ENCODE results near the gene SRPRB. TPM values are rescaled to one million over a fixed set of nuclear protein-coding genes. Genes with fewer than 3 reads are reported as not detected.

Gene SRPRB
- total RNA-seq, 1 experiment from 2014 or later, result 61.0 TPM

GRCh38 chr3:133781570-133781969 lies 24.0 kb upstream of the SRPRB start:
- no peaks in the 10 kb centered on the region for H3K9me2 ChIP-seq (ENCODE audit: insufficient read depth)
- no peak overlapping the region for H3K4me3 ChIP-seq (replicated peaks in 1 of 2; ENCODE audit: low read depth in 1 of 2, low read length in 2 of 2)
- H3K4me2 ChIP-seq (ENCODE audit: low read length), result no peak overlapping the region
- ChIA-PET CTCF (no interaction called here), POLR2A (no interaction called here), RAD21 (ENCODE audit: low non-redundant PET in 1 of 2, low total read pairs in 2 of 2, uncharacterized antibody in 2 of 2, unreplicated experiment in 2 of 2) (no interaction called here)
- TF ChIP-seq CEBPB (IDR thresholded peaks at IDR 0.05; ENCODE audit: low read depth), result no peak
- no peak for TF ChIP-seq EZH2 (IDR thresholded peaks at IDR 0.05)
- TF ChIP-seq, protein P1, sequence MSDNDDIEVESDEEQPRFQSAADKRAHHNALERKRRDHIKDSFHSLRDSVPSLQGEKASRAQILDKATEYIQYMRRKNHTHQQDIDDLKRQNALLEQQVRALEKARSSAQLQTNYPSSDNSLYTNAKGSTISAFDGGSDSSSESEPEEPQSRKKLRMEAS (IDR thresholded peaks at IDR 0.05), result no peak
- TF ChIP-seq, protein P2, sequence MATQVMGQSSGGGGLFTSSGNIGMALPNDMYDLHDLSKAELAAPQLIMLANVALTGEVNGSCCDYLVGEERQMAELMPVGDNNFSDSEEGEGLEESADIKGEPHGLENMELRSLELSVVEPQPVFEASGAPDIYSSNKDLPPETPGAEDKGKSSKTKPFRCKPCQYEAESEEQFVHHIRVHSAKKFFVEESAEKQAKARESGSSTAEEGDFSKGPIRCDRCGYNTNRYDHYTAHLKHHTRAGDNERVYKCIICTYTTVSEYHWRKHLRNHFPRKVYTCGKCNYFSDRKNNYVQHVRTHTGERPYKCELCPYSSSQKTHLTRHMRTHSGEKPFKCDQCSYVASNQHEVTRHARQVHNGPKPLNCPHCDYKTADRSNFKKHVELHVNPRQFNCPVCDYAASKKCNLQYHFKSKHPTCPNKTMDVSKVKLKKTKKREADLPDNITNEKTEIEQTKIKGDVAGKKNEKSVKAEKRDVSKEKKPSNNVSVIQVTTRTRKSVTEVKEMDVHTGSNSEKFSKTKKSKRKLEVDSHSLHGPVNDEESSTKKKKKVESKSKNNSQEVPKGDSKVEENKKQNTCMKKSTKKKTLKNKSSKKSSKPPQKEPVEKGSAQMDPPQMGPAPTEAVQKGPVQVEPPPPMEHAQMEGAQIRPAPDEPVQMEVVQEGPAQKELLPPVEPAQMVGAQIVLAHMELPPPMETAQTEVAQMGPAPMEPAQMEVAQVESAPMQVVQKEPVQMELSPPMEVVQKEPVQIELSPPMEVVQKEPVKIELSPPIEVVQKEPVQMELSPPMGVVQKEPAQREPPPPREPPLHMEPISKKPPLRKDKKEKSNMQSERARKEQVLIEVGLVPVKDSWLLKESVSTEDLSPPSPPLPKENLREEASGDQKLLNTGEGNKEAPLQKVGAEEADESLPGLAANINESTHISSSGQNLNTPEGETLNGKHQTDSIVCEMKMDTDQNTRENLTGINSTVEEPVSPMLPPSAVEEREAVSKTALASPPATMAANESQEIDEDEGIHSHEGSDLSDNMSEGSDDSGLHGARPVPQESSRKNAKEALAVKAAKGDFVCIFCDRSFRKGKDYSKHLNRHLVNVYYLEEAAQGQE (IDR thresholded peaks at IDR 0.05; ENCODE audit: low read depth), result no peak
- TF ChIP-seq RAD21 (IDR thresholded peaks at IDR 0.05; ENCODE audit: low read depth), result no peak
- TF ChIP-seq YY1 (IDR thresholded peaks at IDR 0.05; ENCODE audit: extremely low read depth, insufficient replicate concordance, low read depth, low read length), result no peak
- H4K20me1 ChIP-seq (ENCODE audit: insufficient read depth), result no peaks in the 10 kb centered on the region
- H3K4me1 ChIP-seq (ENCODE audit: control insufficient read depth in 1 of 2, insufficient read depth in 2 of 2, low read length in 2 of 2), result no peaks in the 10 kb centered on the region
- H3K27ac ChIP-seq (ENCODE audit: low read depth, low read length), result no peak overlapping the region
- H3K9ac ChIP-seq (ENCODE audit: low read length), result no peak overlapping the region
- no peak overlapping the region for H2AFZ ChIP-seq (ENCODE audit: low read depth, low read length, poor library complexity, severe bottlenecking)
- H3K79me2 ChIP-seq (ENCODE audit: insufficient read depth, low read length), result no peaks in the 10 kb centered on the region
- ATAC-seq (no peak), DNase-seq (ENCODE audit: low read depth, low spot score) (no peak)
- no peaks in the 10 kb centered on the region for H3K36me3 ChIP-seq (ENCODE audit: control insufficient read depth in 1 of 2, insufficient read depth in 2 of 2, low read length in 2 of 2)
- no peaks in the 10 kb centered on the region for H3K27me3 ChIP-seq (ENCODE audit: insufficient read depth, low read length)
- BruUV-seq (replicated peaks), result no TSS peak
- H3K9me3 ChIP-seq (ENCODE audit: control insufficient read depth in 1 of 2, insufficient read depth in 1 of 2, low read depth in 1 of 2, low read length in 2 of 2), result no peaks in the 10 kb centered on the region
- intact Hi-C loops (cut with micrococcal nuclease), result no loop called here

DNA sequence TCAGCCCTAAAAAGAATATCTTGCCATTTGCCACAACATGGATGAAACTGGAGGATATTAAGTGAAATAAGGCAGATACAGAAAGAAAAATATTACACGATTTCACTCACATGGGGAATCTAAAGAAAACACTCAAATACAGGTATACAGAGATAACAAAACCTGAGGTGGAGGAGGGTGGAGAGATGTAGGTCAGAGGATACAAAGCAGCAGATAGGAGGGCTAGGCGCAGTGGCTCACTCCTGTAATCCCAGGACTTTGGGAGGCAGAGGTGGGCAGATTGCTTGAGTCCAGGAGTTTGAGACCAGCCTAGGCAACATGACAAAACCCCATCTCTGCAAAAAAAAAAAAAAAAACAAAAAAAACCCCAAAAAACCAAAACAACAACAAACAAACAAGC lies 23.2 kb upstream of the SRPRB start:
- ChIA-PET CTCF (no interaction called here), POLR2A (no interaction called here), RAD21 (ENCODE audit: low non-redundant PET in 1 of 2, low total read pairs in 2 of 2, uncharacterized antibody in 2 of 2, unreplicated experiment in 2 of 2) (no interaction called here)
- Histone ChIP-seq H3K27me3 (ENCODE audit: insufficient read depth, low read length) (no peaks in the 10 kb centered on the region), H3K4me3 (replicated peaks in 1 of 2; ENCODE audit: low read depth in 1 of 2, low read length in 2 of 2) (no peak overlapping the region), H3K36me3 (ENCODE audit: control insufficient read depth in 1 of 2, insufficient read depth in 2 of 2, low read length in 2 of 2) (no peaks in the 10 kb centered on the region; a peak in 1 of 4 replicates), H3K9ac (ENCODE audit: low read length) (no peak overlapping the region), H3K27ac (ENCODE audit: low read depth, low read length) (no peak overlapping the region), H3K9me3 (ENCODE audit: control insufficient read depth in 1 of 2, insufficient read depth in 1 of 2, low read depth in 1 of 2, low read length in 2 of 2) (no peaks in the 10 kb centered on the region), H3K4me1 (ENCODE audit: control insufficient read depth in 1 of 2, insufficient read depth in 2 of 2, low read length in 2 of 2) (no peaks in the 10 kb centered on the region), H3K79me2 (ENCODE audit: insufficient read depth, low read length) (no peaks in the 10 kb centered on the region), H2AFZ (ENCODE audit: low read depth, low read length, poor library complexity, severe bottlenecking) (no peak overlapping the region), H3K4me2 (ENCODE audit: low read length) (no peak overlapping the region), H3K9me2 (ENCODE audit: insufficient read depth) (no peaks in the 10 kb centered on the region), H4K20me1 (ENCODE audit: insufficient read depth) (no peaks in the 10 kb centered on the region)
- ATAC-seq (no peak), DNase-seq (ENCODE audit: low read depth, low spot score) (no peak)
- no TSS peak for BruUV-seq (replicated peaks)
- intact Hi-C loops (cut with micrococcal nuclease), result no loop called here
- TF ChIP-seq CEBPB (IDR thresholded peaks at IDR 0.05; ENCODE audit: low read depth) (no peak), POLR2AphosphoS5 (IDR thresholded peaks at IDR 0.05; ENCODE audit: low read depth, low read length) (no peak), SRF (IDR thresholded peaks at IDR 0.05; ENCODE audit: low read depth) (no peak), ZNF274 (IDR thresholded peaks at IDR 0.05; ENCODE audit: low read depth, low read length) (no peak), RAD21 (IDR thresholded peaks at IDR 0.05; ENCODE audit: low read depth) (no peak), CTCF (IDR thresholded peaks at IDR 0.05 in 2 of 3, conservative IDR thresholded peaks at IDR 0.05 in 1 of 3; ENCODE audit: borderline replicate concordance in 1 of 3, insufficient read depth in 1 of 3, low read depth in 2 of 3, low read length in 2 of 3) (no peak), JUND (IDR thresholded peaks at IDR 0.05) (no peak), YY1 (IDR thresholded peaks at IDR 0.05; ENCODE audit: extremely low read depth, insufficient replicate concordance, low read depth, low read length) (no peak)
- TF ChIP-seq, protein P1 (IDR thresholded peaks at IDR 0.05), result no peak
